ENCODE measurements around the gene NUMBL.

NUMBL gene

GRCh38 chr19:40723661-40724254 is 33.3 kb upstream of the NUMBL start:
- Histone ChIP-seq H3K27ac (replicated peaks) (no peak overlapping the region), H3K27me3 (ENCODE audit: insufficient read depth, poor library complexity, severe bottlenecking) (no peaks in the 10 kb centered on the region), H3K4me3 (replicated peaks; ENCODE audit: insufficient read depth, low read length) (no peak overlapping the region)
- TF ChIP-seq SPI1 (IDR thresholded peaks at IDR 0.05; ENCODE audit: borderline replicate concordance, low read depth) (no peak), POLR2AphosphoS5 (IDR thresholded peaks at IDR 0.05; ENCODE audit: low read depth) (no peak), REST (IDR thresholded peaks at IDR 0.05; ENCODE audit: insufficient replicate concordance, low read depth) (no peak), CTCF (IDR thresholded peaks at IDR 0.05; ENCODE audit: insufficient read depth, low read length) (no peak), GABPA (IDR thresholded peaks at IDR 0.05; ENCODE audit: low read depth) (no peak)
- no peak for DNase-seq (ENCODE audit: low read depth in 1 of 2, low spot score in 1 of 2)

GRCh38 chr19:40721936-40722661 is 31.6 kb upstream of the NUMBL start:
- Histone ChIP-seq H3K27me3 (ENCODE audit: insufficient read depth, poor library complexity, severe bottlenecking) (no peaks in the 10 kb centered on the region), H3K27ac (replicated peaks) (no peak overlapping the region), H3K4me3 (replicated peaks; ENCODE audit: insufficient read depth, low read length) (no peak overlapping the region)
- TF ChIP-seq GABPA (IDR thresholded peaks at IDR 0.05; ENCODE audit: low read depth) (no peak), CTCF (IDR thresholded peaks at IDR 0.05; ENCODE audit: insufficient read depth, low read length) (no peak), SPI1 (IDR thresholded peaks at IDR 0.05; ENCODE audit: borderline replicate concordance, low read depth) (no peak), POLR2AphosphoS5 (IDR thresholded peaks at IDR 0.05; ENCODE audit: low read depth) (no peak), REST (IDR thresholded peaks at IDR 0.05; ENCODE audit: insufficient replicate concordance, low read depth) (no peak)
- no peak for DNase-seq (ENCODE audit: low read depth in 1 of 2, low spot score in 1 of 2)

GRCh38 chr19:40721140-40721486 is 30.7 kb upstream of the NUMBL start:
- H3K27ac ChIP-seq (replicated peaks), result no peak overlapping the region

More at GRCh38 chr19:40721140-40721486, 30.7 kb upstream of the NUMBL start:
- Histone ChIP-seq H3K27me3 (ENCODE audit: insufficient read depth, poor library complexity, severe bottlenecking) (no peaks in the 10 kb centered on the region), H3K4me3 (replicated peaks; ENCODE audit: insufficient read depth, low read length) (no peak overlapping the region)
- no peak for TF ChIP-seq GABPA (IDR thresholded peaks at IDR 0.05; ENCODE audit: low read depth)
- TF ChIP-seq POLR2AphosphoS5 (IDR thresholded peaks at IDR 0.05; ENCODE audit: low read depth), result no peak
- no peak for TF ChIP-seq REST (IDR thresholded peaks at IDR 0.05; ENCODE audit: insufficient replicate concordance, low read depth)
- no peak for TF ChIP-seq SPI1 (IDR thresholded peaks at IDR 0.05; ENCODE audit: borderline replicate concordance, low read depth)
- TF ChIP-seq CTCF (IDR thresholded peaks at IDR 0.05; ENCODE audit: insufficient read depth, low read length), result no peak
- no peak for DNase-seq (ENCODE audit: low read depth in 1 of 2, low spot score in 1 of 2)
